CD4-positive, alpha-beta T cell treated with Interleukin-21 for 1 hour (primary cell): ENCODE results near the gene PSMA7.
"Not testable (repeated sequence)": the region's sequence is repeated elsewhere in the genome, so short reads cannot be mapped to it uniquely, and the experiment has no call there.

Source experiments
- DNase-seq: peaks from one replicate; pipeline ENCODE4 v3.0.0-alpha.2; 2020

PSMA7 gene

DNA sequence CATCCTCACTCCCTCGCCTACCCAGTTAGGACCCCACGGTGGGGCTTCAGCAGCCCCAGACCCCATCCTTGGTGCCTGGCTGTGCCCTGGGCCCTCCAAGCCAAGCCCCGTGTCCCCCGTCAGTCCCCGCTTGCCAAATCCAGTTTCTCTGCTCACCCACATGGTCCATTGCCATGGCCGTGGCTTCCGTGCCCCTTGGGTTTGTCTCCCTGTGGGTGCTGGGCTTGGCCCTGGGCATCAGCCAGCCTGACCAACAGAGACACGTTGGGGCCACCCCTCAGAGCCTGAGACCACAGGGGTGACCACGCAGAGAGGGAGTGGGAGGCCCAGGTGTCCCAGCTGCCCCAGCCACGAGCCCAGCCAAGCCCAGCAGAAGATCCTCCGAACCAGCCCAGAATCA lies 8.0 kb upstream of the PSMA7 start:
- no peak for DNase-seq

DNA sequence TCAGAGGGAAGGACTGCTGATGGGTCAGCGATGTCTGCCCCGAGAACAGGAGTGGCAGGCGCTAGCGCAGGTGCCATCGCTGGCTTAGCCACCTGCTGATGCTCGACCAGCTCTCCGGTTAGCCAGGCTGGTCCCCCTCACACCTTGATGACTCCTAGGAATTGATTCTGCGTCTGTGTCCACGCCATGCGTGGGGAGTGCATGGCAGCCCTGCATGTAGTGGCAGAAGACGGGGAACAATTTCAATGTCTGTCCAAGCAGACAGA lies 7.0 kb upstream of the PSMA7 start:
- DNase-seq = no peak

DNA sequence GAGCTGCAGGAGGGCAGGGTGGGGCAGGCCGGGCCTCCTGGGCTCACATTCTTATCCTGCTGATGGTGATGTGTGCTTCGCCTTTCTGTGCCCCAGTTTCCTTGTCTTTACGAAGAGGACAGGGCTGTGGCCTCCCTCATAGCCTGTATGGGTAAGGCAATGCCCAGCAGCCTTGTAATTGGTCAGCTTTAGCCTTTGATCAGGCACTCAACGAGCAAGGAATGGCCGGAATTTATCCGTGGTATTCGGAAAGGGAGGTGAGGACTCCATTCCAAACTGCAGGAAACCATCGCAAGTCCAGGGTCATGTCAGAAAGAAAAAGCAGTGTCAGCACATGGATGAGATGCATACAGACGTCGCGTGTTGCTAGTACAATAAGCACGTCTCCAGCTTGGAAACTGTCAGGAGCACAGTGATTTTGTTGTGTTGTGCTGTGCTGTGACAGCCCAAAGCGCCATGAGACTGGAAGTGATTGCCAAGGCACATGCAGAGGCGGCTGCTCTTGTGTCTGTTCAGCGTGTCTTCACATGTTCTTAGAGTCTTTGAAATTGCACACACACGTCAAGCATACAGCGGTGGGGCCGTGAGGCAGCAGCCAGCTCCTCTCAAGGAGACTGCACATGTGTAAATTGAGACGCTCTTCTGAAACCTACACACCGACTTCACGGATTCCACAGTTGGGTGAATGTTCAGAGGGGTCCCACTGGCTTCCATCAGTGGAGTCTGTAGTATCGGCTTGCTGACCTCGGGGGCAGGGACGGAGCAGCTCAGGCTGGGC lies 6.5 kb upstream of the PSMA7 start:
- no peak for DNase-seq

DNA sequence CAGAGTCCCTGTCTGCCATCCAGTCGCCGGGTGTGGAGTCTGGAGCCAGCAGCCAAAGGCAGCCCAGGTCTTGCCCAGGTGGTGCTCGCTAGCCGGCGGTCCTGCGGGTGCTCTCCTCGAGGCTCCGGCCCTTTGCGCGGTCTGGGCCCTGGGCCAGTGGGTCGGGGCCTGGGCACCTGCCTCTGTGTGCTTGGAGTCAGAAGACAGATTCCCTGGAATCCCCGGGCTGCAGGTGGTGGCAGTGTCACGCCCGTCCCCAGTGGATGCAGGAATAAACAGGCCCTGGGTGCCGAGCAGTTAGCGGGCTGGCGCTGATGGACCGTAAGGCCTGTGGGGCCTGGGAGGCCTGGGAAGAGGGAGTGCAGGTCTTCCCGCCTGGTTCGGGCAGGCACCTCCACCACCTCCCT lies 5.7 kb upstream of the PSMA7 start:
- no peak for DNase-seq

DNA sequence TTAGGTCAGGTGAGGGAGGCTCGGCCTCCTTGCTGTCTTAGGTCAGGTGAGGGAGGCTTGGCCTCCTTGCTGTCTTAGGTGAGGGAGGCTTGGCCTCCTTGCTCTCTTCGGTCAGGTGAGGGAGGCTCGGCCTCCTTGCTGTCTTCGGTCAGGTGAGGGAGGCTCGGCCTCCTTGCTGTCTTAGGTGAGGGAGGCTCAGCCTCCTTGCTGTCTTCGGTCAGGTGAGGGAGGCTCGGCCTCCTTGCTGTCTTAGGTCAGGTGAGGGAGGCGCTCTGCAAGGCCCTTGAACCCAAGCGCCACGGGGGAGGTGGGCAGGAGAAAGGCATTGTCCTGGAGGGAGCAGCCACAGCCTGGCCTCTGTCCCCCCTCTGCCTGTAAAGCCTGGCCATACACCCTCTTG lies 5.2 kb upstream of the PSMA7 start:
- not testable (repeated sequence) for DNase-seq

DNA sequence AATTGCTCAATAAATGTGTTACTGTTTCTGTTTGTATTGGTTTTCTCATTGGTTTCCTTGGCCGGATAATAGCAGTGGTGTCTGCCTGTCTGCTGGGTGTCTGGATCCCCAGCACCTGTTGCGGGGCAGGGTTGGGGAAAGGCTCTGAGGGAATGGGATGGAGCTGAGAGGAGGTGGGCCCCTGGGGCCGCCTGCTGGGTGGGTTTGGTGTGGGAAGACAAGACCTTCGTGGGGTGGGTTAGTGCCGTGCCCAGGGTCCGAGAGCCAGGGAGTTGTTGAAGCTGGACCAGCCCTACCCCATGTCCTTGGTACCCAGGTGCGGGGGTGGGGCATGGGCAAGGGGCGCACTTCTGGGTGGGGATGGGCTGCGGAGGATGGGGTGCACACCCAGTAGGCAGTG lies 4.3 kb upstream of the PSMA7 start:
- no peak for DNase-seq

DNA sequence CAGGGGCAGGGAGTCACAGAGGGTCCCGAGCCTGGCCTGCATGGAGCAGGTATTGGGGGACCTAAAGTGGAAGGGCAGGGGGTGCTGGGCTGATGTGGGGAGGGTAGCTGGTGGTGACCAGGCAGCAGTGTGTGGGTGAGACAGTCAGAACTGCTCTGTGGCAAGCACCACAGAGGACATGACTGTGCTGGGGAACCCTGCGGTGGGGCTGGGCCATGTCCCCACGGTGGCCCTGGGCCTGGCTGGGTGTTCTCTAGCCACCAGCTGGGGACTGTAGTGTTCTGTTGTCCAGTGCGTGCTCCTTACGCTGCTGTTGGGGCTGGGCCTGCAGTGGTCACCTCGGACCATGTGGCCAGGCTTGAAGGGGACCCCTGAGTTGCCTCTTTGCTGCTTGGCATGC lies 3.9 kb upstream of the PSMA7 start:
- no peak for DNase-seq

DNA sequence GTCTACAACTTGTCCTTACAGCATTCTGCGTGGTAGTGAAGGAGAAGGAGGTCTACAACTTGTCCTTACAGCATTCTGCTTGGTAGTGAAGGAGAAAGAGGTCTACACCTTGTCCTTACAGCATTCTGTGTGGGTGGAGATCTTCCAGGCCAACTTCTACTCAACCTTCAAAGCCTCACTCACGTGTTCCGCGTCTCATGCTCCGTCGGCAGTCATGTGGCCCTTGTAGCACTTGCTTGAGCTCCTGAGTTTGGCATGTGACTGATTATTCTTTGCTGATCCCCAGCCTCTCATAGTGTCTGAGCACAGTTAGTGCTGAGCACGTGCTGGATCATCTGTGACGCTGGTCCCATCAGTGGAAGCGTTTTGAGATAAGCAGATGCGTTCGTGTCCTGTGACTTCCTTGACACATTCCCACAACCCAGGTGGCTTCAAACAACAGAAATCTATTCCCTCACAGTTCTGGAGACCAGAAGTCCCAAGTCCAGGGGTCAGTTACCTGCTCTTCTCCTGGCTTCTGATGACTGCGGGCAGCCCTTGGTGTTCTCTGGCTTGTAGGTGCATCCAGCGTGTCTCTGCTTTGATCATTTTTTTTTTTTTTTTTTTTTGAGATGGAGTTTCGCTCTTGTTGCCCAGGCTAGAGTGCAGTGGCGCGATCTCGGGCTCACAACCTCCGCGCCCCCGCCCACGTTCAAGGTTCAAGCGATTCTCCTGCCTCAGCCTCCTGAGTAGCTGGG lies 3.0 kb upstream of the PSMA7 start:
- no peak for DNase-seq

DNA sequence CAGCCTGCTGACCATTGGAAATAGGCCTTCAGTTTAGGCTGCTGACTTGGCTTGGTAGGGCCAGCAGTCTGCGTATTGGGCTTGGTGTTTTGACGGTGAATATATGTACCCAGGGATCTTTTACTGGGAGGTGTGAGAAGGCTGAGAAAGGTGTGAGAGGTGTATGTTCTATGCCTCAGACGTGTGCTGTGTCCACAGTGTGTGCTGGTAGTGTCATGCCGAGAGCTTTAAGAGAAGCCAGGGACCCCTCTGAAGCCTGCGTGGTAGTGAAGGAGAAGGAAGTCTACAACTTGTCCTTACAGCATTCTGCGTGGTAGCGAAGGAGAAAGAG lies 2.5 kb upstream of the PSMA7 start:
- no peak for DNase-seq

DNA sequence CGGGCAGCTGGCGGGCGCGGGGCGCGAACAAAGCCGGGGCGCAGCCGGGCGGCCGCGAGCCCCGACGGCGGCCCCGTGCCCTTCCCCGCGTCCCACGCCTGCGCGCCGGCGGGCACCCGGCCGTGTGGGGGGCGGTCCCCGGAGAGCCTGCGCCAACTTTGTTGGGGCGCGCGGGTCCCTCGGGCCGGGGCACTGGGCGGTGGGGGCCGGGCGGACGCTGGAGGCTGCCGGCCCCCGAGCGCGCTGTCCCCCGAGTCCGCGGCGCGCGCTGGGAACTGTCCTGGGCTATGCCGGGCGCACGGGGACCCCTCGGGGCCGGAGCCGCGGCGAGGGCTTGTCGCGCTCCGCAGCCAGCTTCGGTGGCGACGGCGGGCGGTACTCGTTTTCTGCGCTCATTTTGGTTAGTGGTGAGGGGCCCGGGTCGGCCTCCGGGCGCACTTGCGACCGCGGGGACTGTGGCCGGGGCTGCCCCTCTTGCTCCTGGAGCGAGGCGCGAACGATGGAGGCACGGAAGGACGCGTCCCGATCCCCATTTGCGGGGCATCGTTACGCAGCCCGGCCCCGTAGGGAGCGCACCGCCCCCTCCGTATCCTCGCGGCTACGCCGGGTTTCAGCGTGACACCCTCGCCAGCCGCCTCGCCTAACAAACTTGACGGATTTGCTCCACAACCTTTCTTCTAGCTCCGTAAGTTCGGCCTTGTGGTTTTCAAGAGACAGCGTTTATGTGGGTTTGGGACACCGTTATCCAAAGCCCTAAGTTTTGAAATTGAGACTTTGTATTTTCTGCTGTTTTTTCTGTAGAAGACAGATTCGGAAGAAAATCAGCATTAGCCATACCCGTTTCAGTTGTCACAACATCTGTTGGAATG lies 997 bp upstream of the PSMA7 start:
- DNase-seq = peak; percentile 47

DNA sequence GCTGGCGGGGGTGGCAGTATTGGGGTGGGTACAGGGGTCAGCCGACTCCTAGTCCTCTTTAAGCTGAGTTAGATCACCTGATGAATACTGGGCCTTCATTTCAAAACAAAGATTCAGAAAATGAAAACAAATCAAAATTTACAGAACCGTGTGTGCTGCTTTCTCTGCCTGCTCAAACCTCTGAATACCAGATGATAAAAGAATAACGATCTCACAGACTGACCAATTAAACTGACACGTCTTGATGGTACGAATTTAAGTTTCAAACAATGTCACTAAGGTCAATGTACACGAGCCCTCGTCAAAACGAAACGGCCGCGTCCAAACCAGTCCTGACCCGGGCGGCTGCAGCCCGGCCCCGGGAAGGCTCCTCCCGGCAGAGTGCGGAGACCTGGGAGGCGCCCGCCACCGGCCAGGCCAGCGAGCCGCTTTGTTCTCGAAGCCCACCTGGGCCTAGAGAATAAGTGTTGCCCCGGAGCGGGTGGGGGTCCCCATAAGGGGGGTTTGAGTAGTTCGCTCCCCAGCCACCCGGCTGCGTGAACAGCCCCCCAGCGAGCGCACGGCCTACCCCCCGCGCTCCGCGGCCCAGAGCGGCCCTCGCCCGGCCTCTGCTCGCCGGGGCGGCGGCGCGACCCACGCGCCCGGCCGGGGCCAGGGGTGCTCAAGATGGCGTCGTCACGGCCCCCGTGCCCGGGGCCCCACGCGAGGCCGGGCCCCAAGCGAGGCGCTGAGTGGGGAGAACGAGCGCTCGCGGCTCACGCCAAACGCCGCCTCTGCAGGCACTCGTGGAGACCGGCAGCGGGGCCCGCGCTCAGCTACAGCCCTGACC lies 728 bp downstream of the PSMA7 start:
- DNase-seq = no peak

DNA sequence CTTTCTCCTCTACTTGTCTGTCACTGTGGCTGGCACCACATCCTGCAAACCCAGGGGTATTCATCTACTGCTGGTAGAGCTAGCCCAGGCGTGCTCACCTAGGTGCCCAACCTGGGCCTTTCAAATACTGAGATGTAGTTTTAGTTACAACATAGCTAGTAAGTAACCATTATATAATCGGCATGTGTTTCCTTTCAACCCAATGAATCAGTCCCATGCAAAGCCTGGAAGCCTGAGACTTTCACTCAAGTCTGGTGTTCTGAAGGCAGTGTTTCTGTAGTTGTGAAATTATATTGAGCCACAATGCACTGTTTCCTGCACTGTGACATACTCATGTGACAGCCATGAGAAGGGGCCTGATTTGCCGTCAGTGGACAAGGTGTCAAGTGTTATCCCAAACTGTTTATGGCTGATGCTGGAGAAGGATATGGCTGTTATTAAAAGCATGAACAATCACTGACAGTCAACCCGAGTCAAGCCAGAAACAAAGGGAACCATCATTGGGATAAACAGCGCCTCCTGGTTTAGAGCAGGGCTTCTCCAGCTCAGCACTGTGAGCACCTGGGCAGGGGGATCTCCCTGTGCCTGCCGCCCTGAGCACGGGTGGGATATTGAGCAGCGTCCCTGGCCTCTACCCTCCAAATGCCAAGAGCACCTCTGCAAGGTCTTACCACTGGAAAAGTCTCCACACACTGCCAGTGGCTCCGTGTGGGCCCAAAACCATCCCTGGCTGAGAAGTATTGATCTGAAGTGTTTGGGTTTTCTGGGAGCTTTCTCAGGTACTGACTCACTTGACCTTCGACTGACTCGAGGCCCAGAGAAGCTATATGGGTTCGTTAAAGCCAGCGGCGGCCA lies 1.6 kb downstream of the PSMA7 start:
- DNase-seq = peak; percentile 30

DNA sequence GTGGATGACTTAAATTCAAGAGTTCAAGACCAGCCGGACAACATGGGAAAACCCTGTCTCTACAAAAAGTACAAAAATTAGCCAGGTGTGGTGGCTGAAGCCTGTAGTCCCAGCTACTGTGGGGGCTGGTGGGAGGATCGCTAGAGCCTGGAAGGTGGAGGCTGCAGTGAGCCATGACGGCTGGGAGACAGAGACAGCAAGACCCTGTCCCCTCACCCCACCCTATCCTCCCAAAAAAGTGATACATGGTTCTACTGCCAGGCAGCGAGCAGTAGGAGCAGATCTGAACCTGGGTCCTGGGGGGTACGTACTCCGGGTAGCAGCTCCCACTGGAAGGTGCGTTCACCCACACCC lies 2.2 kb downstream of the PSMA7 start:
- no peak for DNase-seq

DNA sequence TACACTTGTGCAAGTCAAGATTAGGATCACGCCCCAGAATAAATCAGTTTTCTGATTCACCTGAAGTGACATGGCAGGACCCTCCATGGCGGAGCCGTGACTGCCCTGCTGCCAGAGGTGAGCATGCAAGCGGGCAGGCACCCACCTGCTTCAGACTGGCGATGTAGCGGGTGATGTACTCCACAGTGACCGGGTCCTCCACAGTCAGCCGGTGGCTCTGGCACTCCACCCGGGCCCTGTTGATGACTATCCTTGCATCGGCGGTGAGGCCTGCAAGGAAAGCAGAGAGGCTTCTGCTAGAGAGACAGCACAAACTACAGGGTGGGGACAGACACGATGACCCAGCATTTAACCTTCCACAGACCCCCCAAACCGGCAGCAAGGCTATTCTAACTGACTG lies 3.6 kb downstream of the PSMA7 start:
- no peak for DNase-seq

DNA sequence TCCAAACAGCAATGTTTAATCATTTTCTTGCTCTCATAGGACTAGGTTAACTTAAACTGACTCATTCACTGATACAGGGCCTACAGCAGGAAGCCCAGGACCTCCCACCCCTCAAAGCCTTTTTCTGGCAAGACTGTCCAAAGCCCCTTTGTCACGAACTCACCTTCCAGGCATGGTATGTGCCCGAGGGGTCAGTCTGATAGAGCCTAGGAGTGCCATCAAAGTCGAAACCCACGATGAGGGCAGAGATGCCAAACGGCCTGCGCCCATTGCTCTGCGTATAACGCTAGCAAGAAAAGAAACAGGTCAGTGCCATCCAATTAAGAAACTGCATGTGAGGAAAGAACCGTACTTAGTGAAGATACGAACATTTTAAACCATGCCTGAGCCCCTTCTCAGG lies 4.3 kb downstream of the PSMA7 start:
- no peak for DNase-seq

DNA sequence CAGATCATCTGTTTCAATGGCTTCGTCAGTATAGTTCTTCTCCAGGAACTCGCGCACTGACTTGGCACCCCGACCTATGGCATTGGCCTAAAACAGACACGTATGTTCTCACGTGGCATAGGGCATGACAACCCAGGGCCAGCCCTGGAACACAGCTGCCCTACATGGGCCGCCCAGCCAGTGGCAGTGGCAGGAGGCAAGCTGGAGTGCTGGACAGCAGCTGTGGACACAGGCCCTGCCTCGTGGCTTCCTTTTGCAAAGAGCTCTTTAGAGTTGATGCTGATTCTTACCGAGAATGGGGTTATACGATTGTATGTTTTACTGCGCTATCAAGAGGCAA lies 5.0 kb downstream of the PSMA7 start:
- DNase-seq = no peak

DNA sequence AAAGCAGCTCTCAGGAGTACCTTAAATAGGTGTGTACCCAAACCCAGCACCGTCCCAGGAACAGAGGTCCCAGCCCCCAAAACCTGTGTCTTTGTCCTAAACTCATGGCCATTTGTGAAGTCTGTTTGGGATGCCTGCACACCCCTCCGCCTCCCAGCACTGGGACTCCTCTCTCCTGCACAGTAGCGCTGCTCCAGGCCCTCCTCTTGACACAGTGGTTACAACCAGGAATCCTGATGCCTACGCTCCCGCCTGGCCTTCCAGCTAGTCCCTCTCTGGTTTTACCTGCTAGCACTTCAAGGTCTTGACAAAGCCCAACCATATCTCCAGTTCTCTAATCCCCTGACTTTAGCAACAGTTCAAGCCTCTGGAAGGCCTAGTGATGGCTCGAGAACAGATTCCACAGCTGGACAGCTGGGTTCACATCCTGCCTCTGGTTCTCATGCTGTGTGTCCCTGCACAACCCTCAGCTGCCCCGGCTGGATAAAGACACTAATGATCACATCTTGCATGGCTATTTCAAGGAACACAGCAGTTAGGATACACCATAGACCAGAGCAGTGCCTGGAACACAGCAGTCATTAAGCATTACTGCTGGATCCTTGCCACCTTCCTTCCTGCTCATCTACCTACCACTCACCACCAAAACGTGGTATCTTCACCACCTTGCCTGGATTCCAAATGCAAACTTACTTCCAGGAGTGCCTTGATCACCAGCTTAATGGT lies 5.6 kb downstream of the PSMA7 start:
- DNase-seq = no peak

DNA sequence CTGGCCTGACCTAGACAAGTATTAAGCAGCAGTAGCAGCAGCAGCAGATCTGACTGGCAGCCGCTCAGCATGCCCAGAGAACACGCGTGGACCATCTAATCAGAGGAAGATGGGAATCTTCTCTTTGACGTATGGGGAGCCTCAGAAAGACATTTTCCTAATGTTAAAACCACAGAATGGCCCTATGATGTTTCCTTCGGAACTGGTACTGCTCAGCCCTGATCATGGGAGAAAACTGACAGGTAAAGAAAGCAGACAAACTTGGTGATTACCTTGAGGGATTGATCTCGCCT lies 6.2 kb downstream of the PSMA7 start:
- no peak for DNase-seq

DNA sequence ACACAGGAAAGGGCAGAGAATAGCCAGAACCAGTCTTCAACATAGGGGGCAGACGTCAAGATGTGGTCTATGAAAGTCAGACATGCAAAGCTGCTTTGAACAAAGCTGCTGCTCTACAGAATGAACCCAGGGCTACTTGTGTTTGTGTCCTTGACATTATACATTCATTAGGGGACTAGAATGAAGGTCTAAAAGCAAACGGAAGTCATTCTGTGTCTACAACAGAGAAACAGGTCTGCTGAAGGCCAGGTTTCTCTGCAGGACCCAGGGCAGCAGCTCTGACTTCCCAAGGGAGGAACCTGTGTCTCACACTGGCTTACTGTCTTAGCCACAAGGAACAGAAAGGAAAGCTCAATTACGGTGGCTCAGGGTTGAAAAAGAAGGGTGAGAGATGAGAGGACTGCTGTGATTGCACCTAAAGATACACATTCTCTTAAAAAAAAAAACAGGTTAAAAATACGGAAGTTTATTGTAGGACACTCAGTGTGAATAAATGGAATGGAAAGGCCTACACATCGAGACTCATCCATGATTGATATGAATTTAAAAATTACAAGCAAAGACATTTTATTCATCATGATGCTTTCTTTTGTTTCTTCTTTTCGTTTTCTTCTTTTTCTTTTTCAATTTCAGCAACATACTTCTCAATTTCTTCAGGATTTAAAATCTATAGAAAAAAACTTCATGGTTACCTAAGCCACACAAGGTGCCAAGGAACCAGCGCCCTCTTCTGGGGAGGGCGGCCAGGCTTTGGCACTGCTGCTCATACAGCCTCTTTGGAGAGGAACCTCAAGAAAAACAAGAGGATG lies 6.7 kb downstream of the PSMA7 start:
- DNase-seq = peak; percentile 78

DNA sequence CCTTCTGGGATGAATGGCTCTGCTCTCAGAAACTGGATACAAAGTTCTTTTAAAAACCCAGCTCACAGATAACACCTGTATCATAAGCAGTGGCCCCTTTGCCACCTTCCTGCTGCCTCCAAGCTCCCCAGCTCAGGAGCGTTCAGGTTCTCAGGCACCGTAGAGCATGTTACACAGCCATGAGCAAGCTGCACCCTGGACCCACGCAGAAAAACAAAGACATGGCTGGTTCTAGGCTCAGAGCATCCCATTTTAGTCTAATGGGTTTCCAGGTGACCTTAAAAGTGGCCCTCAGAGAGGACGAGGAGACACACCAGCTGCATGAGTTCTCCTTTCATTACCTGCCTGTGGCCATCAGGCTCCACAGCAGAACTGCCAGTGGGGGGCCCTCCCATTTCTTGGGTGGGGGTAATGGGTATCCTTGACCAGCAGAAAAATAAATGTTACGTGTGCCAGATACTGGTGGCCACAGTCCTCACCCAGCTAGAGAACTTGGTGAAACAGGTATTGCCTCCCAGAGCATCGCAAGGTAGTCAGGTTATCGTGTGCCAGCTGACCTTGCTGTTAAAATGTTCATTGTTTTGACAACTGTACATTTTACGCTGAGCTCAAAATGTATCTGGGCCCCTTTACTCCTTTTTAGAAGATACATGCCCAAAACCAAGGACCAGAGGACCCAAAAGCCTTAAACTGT lies 7.5 kb downstream of the PSMA7 start:
- DNase-seq = no peak
